Measurements from ENCODE around the gene GLB1L.

GRCh38 chr2:219252084-219252483, 6.8 kb upstream of the GLB1L start:
- TF ChIP-seq MAX (IDR thresholded peaks at IDR 0.05; ENCODE audit: low read depth), result no peak
- TF ChIP-seq CTCF (IDR thresholded peaks at IDR 0.05), result no peak
- no peak for TF ChIP-seq CHD2 (IDR thresholded peaks at IDR 0.05; ENCODE audit: low read length, partially characterized antibody)
- no peak for TF ChIP-seq YY1 (IDR thresholded peaks at IDR 0.05; ENCODE audit: low read depth)
- no peak for TF ChIP-seq IRF3 (IDR thresholded peaks at IDR 0.05; ENCODE audit: low read depth, low read length)
- TF ChIP-seq PBX3 (IDR thresholded peaks at IDR 0.05), result no peak
- no peak for TF ChIP-seq EP300 (IDR thresholded peaks at IDR 0.05; ENCODE audit: borderline replicate concordance in 1 of 2, low read depth in 1 of 2, low read length in 1 of 2)
- TF ChIP-seq JUND (IDR thresholded peaks at IDR 0.05), result no peak
- no peak for TF ChIP-seq EZH2phosphoT487 (IDR thresholded peaks at IDR 0.05; ENCODE audit: borderline replicate concordance, low read depth)
- TF ChIP-seq SMC3 (IDR thresholded peaks at IDR 0.05; ENCODE audit: low read depth, low read length), result no peak
- TF ChIP-seq POLR2AphosphoS5 (IDR thresholded peaks at IDR 0.05; ENCODE audit: low read depth, low read length), result no peak
